Right atrium auricular region (tissue), 2 donors: ENCODE measurements around the gene COX15. TPM values are rescaled to one million over a fixed set of nuclear protein-coding genes. Genes with fewer than 3 reads are reported as not detected.

Experiments used
- DNase-seq: peaks from one replicate; pipeline ENCODE4 v3.0.0-alpha.2; 2019; ENCODE audit warnings: low spot score
- H3K27ac ChIP-seq, 2 donors: fragments of 200-600 bp; sonication (generic); 1 replicate in 1 of 2; 2 replicates in 1 of 2; pipeline ENCODE4 v1.5.1; 2016 to 2019
- H3K27me3 ChIP-seq, 2 donors: fragments of 200-600 bp; sonication (generic); one replicate each; pipeline versions ENCODE4 v1.5.1 to v1.6.0; 2017 to 2019
- H3K36me3 ChIP-seq: fragments of 200-600 bp; sonication (generic); one replicate; pipeline ENCODE4 v1.5.1; 2016
- H3K4me1 ChIP-seq, 2 donors: fragments of 200-600 bp; sonication (generic); one replicate each; pipeline versions ENCODE4 v1.5.1 to v1.6.0; 2017 to 2019
- H3K4me3 ChIP-seq, 2 donors: fragments of 200-600 bp; sonication (generic); 1 replicate in 1 of 2; 2 replicates in 1 of 2; pipeline ENCODE4 v1.5.1; 2017 to 2019; ENCODE audit warnings: mild to moderate bottlenecking in 1 of 2, moderate library complexity in 1 of 2
- H3K9me3 ChIP-seq, 2 donors: fragments of 200-600 bp; sonication (generic); one replicate each; pipeline ENCODE4 v1.5.1; 2019
- total RNA-seq, 2 donors: library from RNA; depleted of rRNA; stranded (reverse); fragments of >200 nt; gene quantifications; one replicate each; pipeline ENCODE4 v1.1.0, GENCODE V29; 2016
- TF ChIP-seq, protein P1 (sequence below), 2 donors: fragments of 200-600 bp; sonication (generic); IDR thresholded peaks; one replicate each; pipeline ENCODE4 v1.5.1; 2019; ENCODE audit warnings: antibody characterized with exemption in 2 of 2

COX15 gene
- total RNA-seq, 2 donors from 2014 or later = 18.4 to 26.4 TPM

- H3K4me3 ChIP-seq = no peak overlapping the region
- H3K27me3 ChIP-seq = no peaks in the 10 kb centered on the region
- TF ChIP-seq, protein P1, sequence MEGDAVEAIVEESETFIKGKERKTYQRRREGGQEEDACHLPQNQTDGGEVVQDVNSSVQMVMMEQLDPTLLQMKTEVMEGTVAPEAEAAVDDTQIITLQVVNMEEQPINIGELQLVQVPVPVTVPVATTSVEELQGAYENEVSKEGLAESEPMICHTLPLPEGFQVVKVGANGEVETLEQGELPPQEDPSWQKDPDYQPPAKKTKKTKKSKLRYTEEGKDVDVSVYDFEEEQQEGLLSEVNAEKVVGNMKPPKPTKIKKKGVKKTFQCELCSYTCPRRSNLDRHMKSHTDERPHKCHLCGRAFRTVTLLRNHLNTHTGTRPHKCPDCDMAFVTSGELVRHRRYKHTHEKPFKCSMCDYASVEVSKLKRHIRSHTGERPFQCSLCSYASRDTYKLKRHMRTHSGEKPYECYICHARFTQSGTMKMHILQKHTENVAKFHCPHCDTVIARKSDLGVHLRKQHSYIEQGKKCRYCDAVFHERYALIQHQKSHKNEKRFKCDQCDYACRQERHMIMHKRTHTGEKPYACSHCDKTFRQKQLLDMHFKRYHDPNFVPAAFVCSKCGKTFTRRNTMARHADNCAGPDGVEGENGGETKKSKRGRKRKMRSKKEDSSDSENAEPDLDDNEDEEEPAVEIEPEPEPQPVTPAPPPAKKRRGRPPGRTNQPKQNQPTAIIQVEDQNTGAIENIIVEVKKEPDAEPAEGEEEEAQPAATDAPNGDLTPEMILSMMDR (IDR thresholded peaks at IDR 0.05) = no peak
- H3K27ac ChIP-seq = no peak overlapping the region
- no peaks in the 10 kb centered on the region for H3K36me3 ChIP-seq
- DNase-seq = no peak
- no peaks in the 10 kb centered on the region for H3K4me1 ChIP-seq
- no peaks in the 10 kb centered on the region for H3K9me3 ChIP-seq
Measured at GRCh38 chr10:99769706-99770105, 37.8 kb upstream of the COX15 start.

GRCh38 chr10:99768556-99768955, 36.6 kb upstream of the COX15 start:
- Histone ChIP-seq H3K36me3 (no peaks in the 10 kb centered on the region), H3K9me3 (no peaks in the 10 kb centered on the region), H3K4me3 (no peak overlapping the region), H3K27ac (no peak overlapping the region), H3K4me1 (no peaks in the 10 kb centered on the region), H3K27me3 (no peaks in the 10 kb centered on the region)
- TF ChIP-seq, protein P1 (IDR thresholded peaks at IDR 0.05) = no peak
- DNase-seq = no peak

GRCh38 chr10:99767901-99768300, 36.0 kb upstream of the COX15 start:
- H3K27me3 ChIP-seq = no peaks in the 10 kb centered on the region
- H3K27ac ChIP-seq = no peak overlapping the region
- H3K4me3 ChIP-seq = no peak overlapping the region
- no peaks in the 10 kb centered on the region for H3K36me3 ChIP-seq
- no peak for DNase-seq
- TF ChIP-seq, protein P1 (IDR thresholded peaks at IDR 0.05) = no peak
- no peaks in the 10 kb centered on the region for H3K9me3 ChIP-seq
- no peaks in the 10 kb centered on the region for H3K4me1 ChIP-seq

GRCh38 chr10:99766302-99766681, 34.4 kb upstream of the COX15 start:
- no peaks in the 10 kb centered on the region for H3K4me1 ChIP-seq
- TF ChIP-seq, protein P1 (IDR thresholded peaks at IDR 0.05) = no peak
- no peak overlapping the region for H3K4me3 ChIP-seq
- DNase-seq = no peak
- no peaks in the 10 kb centered on the region for H3K36me3 ChIP-seq
- H3K27ac ChIP-seq = no peak overlapping the region
- no peaks in the 10 kb centered on the region for H3K27me3 ChIP-seq
- H3K9me3 ChIP-seq = no peaks in the 10 kb centered on the region

GRCh38 chr10:99765672-99766301, 33.9 kb upstream of the COX15 start:
- H3K27me3 ChIP-seq = no peaks in the 10 kb centered on the region
- no peak overlapping the region for H3K4me3 ChIP-seq
- H3K36me3 ChIP-seq = peaks cover 4% of the 10 kb centered on the region
- H3K27ac ChIP-seq = no peak overlapping the region
- H3K9me3 ChIP-seq = no peaks in the 10 kb centered on the region
- DNase-seq = no peak
- TF ChIP-seq, protein P1 (IDR thresholded peaks at IDR 0.05) = no peak
- no peaks in the 10 kb centered on the region for H3K4me1 ChIP-seq

DNA sequence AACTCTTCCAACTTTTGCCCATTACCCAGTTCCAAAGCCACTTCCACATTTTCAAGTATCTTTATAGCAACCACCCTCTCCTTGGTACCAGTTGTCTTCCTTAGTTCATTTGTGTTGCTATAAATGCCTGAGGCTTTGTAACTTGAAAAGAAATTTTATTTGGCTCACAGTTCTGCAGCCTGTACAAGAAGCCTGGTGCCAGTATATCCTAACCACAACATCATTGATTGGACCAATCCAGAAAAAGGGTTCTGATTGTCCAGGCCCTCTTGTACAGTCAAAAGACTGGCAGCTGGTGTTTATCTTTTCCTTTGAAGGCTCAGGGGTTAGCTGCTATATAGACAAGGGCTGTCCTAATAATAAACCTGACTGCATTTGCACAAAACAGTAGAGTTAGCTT, 29.4 kb upstream of the COX15 start:
- H3K4me3 ChIP-seq = no peak overlapping the region
- H3K36me3 ChIP-seq = peaks cover 48% of the 10 kb centered on the region

More for the DNA sequence above, 29.4 kb upstream of the COX15 start:
- H3K27ac ChIP-seq = no peak overlapping the region
- no peak for DNase-seq
- TF ChIP-seq, protein P1 (IDR thresholded peaks at IDR 0.05) = no peak
- no peaks in the 10 kb centered on the region for H3K27me3 ChIP-seq
- no peaks in the 10 kb centered on the region for H3K4me1 ChIP-seq
- H3K9me3 ChIP-seq = no peaks in the 10 kb centered on the region
